Sigmoid colon (tissue), 4 donors: ENCODE measurements around the gene KLHL13.

Experiments used
- CTCF ChIP-seq, 4 experiments: fragments of 450-650 bp in 3 of 4; fragments of 200-600 bp in 1 of 4; IDR thresholded peaks; one replicate each; pipeline ENCODE4 v1.5.1; 2016 to 2019; ENCODE audit warnings: antibody characterized with exemption in 4 of 4, mild to moderate bottlenecking in 3 of 4, moderate library complexity in 2 of 4
- EP300 ChIP-seq, 4 donors: sonication (generic); formaldehyde crosslinking; IDR thresholded peaks; one replicate each; pipeline ENCODE4 v1.6.1; 2017; ENCODE audit warnings: antibody characterized with exemption in 4 of 4
- POLR2A ChIP-seq, 2 donors: fragments of 450-650 bp; IDR thresholded peaks; one replicate each; pipeline ENCODE4 v1.6.1; 2016; ENCODE audit warnings: antibody characterized with exemption in 2 of 2, mild to moderate bottlenecking in 2 of 2, moderate library complexity in 2 of 2
- POLR2AphosphoS5 ChIP-seq, 4 donors: sonication (generic); formaldehyde crosslinking; IDR thresholded peaks; one replicate each; pipeline ENCODE4 v1.6.1; 2017; ENCODE audit warnings: antibody characterized with exemption in 4 of 4

- TF ChIP-seq CTCF (IDR thresholded peaks at IDR 0.05) (no peak), EP300 (IDR thresholded peaks at IDR 0.05) (no peak), POLR2A (IDR thresholded peaks at IDR 0.05) (no peak), POLR2AphosphoS5 (IDR thresholded peaks at IDR 0.05) (no peak)
Measured at GRCh38 chrX:118000518-118000917, 116.1 kb downstream of the KLHL13 start.
